ENCODE results near the gene SLC25A11. TPM values are rescaled to one million over a fixed set of nuclear protein-coding genes. Genes with fewer than 3 reads are reported as not detected.

The SLC25A11 gene
- total and polyA plus RNA-seq, 8 donors = 10.9 to 25.5 (median 21.4) TPM

DNA sequence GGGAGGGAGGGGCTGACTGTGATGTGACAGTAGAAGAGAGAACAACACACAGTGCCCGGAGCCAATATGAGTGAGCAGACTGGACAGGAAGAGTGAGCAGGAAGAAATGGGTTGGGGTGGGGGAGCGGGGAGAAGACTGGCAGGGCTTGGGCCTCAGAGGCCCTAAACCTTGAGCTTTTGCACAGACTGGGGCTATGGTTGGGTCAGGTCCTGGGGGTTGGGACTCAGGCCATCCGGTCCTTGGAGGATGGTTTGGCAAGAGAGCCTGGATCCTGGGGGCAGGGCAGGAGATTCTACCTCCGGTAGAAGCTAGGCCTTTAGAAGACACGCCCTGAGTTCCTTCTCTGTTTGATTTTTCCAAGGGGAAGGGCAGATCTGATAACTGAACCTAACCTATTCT lies 46.6 kb upstream of the SLC25A11 start:
- Histone ChIP-seq H3K9me3 (no peaks in the 10 kb centered on the region), H3K27ac (peak overlapping the region; percentile 82 to 96 (median 90)), H3K4me3 (peak overlapping the region; percentile 82 to 94 (median 84)), H3K27me3 (no peaks in the 10 kb centered on the region), H3K4me1 (peaks cover 0 to 16% (median 4%) of the 10 kb centered on the region in 3 donors), H3K36me3 (peaks cover 0 to 6% (median 0%) of the 10 kb centered on the region in 3 donors)
- intact Hi-C loops (cut with DNase I) = loop anchor here in 1 of 3 donors (10.0 kb wide), 1 partner anchor 52 kb away; the partner anchor contains the start of gene GP1BA
- WGBS, 2 donors = 26 to 35% methylated on average over 5 of the region's 5 CpGs
- ATAC-seq = peak in 2 of 4 donors; percentile 1 to 2
- TF ChIP-seq, protein P1, sequence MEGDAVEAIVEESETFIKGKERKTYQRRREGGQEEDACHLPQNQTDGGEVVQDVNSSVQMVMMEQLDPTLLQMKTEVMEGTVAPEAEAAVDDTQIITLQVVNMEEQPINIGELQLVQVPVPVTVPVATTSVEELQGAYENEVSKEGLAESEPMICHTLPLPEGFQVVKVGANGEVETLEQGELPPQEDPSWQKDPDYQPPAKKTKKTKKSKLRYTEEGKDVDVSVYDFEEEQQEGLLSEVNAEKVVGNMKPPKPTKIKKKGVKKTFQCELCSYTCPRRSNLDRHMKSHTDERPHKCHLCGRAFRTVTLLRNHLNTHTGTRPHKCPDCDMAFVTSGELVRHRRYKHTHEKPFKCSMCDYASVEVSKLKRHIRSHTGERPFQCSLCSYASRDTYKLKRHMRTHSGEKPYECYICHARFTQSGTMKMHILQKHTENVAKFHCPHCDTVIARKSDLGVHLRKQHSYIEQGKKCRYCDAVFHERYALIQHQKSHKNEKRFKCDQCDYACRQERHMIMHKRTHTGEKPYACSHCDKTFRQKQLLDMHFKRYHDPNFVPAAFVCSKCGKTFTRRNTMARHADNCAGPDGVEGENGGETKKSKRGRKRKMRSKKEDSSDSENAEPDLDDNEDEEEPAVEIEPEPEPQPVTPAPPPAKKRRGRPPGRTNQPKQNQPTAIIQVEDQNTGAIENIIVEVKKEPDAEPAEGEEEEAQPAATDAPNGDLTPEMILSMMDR (IDR thresholded peaks at IDR 0.05) = no peak
- no peak for FAIRE-seq
- DNase-seq = no peak

DNA sequence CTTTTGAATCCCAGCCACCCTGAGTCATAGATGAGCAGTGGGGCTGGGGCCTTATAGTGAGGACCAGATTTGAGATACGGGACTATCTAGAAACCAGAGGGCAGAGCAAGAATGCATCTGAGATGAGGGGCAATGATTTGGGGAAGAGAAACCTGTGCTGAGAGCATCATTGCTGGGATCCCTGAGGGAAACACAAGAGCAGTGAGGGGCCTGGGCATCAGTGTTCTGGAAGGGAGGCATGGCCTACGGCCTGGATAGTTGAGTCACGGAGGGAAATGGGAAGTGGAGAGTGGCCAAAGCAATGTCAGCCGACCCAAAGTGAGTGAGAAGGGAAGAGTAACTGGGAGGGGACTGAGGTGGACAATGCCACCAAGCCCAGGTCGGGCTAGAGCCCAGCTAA lies 42.5 kb upstream of the SLC25A11 start:
- ATAC-seq (no peak), FAIRE-seq (no peak), DNase-seq (no peak)
- Histone ChIP-seq H3K36me3 (peaks cover 0 to 9% (median 6%) of the 10 kb centered on the region in 3 donors), H3K9me3 (no peaks in the 10 kb centered on the region), H3K4me3 (no peak overlapping the region), H3K27ac (no peak overlapping the region), H3K27me3 (no peaks in the 10 kb centered on the region), H3K4me1 (peaks cover 0 to 8% (median 4%) of the 10 kb centered on the region in 3 donors)
- WGBS, 2 donors = 76 to 78% methylated on average over 5 of the region's 5 CpGs
- TF ChIP-seq, protein P1 (IDR thresholded peaks at IDR 0.05) = no peak
- intact Hi-C loops (cut with DNase I) = loop anchor here in 1 of 3 donors (10.0 kb wide), 1 partner anchor 48 kb away; the partner anchor contains the start of gene GP1BA

DNA sequence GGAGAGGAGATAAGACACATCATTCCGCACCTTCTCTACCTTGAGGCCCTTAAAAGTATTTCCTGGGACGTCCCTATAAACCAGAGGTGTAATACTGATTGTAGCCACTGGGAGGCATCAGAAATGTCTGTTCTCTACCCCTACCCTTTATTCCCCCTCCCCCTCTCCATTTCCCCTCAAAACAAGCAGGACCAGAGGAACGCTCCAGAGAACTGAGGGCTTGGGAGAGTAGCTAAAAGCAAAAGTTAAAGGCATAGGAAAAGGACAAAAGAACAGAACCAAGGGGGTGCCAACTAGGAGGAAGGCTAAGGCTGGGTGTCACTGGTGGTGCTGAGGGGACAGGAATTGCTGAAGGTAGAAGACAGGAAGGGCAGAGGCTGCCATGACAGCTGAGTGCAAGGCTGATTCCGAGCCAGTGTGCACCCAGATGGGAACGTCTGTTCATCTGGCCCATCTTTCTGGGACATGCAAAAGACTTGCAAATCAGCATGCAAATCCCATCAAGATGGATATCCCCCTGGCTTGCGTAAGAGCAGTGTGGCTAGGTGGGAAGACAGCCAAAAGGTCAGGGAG lies 40.9 kb upstream of the SLC25A11 start:
- H3K36me3 ChIP-seq = peaks cover 0 to 15% (median 6%) of the 10 kb centered on the region in 3 donors
- 31 to 36% methylated on average over 6 of the region's 6 CpGs for WGBS, 2 donors
- TF ChIP-seq, protein P1 (IDR thresholded peaks at IDR 0.05) = peak; percentile 37 to 83 (median 67)
- no peak overlapping the region for H3K4me3 ChIP-seq
- H3K9me3 ChIP-seq = no peaks in the 10 kb centered on the region
- peak; percentile 66 to 80 (median 76) for ATAC-seq
- intact Hi-C loops (cut with DNase I) = loop anchor here in 2 of 3 donors (2.0 to 10.0 kb wide), 2 partner anchors 46 to 82 kb away; partner anchors contain the start of gene GP1BA (in 1 of the 2)
- FAIRE-seq = no peak
- H3K27me3 ChIP-seq = no peaks in the 10 kb centered on the region
- no peak overlapping the region for H3K27ac ChIP-seq
- H3K4me1 ChIP-seq = peaks cover 0 to 2% (median 1%) of the 10 kb centered on the region in 3 donors
- DNase-seq = no peak

DNA sequence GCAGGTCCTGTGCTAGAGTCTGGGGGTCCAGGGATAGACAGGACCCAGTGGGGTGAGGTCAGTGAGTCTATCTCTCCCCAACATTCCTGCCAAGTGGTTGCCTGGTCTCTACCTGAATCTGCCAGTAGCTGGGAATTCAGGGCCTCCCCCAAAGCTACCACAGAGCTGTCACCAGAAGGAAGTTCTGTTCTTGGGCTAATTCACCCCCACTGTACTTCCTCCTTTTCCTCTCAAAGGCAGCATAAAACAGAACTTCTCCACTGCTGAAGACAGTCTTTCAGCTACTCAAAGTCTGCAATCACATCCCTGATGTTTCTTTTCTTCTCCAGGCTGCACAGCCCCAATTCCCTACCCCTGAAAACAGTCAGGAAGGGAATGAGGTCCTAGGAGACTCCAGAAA lies 38.9 kb upstream of the SLC25A11 start:
- H3K36me3 ChIP-seq = peaks cover 0 to 15% (median 6%) of the 10 kb centered on the region in 3 donors
- intact Hi-C loops (cut with DNase I) = no loop called here
- DNase-seq (no peak), ATAC-seq (peak in 1 of 4 donors; percentile 28), FAIRE-seq (no peak)
- H3K9me3 ChIP-seq = no peaks in the 10 kb centered on the region
- no peak overlapping the region for H3K4me3 ChIP-seq
- no peaks in the 10 kb centered on the region for H3K27me3 ChIP-seq
- TF ChIP-seq, protein P1 (IDR thresholded peaks at IDR 0.05) = no peak
- no peak overlapping the region for H3K27ac ChIP-seq
- H3K4me1 ChIP-seq = peaks cover 0 to 4% (median 3%) of the 10 kb centered on the region in 3 donors

DNA sequence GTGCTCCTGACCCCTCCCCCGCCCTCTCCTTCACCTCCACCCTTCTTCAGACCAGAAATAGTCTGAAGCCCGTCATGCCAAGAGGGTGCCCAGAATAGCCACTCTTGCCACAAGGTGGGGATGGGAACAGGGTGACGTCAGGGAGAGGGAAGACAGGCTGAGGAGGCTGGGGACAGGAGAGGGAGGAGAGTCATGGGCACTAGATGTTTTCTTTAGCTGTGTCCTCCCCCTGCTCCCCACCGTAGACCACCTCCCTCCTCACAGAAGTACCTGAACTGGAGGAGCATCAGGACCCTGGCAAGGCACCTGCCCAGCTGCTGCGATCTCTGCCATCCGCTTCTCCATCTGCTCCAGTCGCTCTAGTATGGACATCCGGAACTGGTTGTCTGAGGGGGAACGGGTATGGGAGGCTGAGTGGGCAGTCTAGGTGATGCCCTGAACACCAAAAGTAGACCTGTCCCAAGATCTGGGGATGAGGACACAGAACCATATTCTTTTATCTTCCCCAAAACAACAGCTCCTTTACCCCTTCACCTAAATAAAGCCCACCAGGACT lies 34.3 kb upstream of the SLC25A11 start:
- 85 to 90% methylated on average over 9 of the region's 9 CpGs for WGBS, 2 donors
- no peaks in the 10 kb centered on the region for H3K27me3 ChIP-seq
- no peak overlapping the region for H3K4me3 ChIP-seq
- no peaks in the 10 kb centered on the region for H3K9me3 ChIP-seq
- DNase-seq = no peak
- FAIRE-seq = no peak
- H3K4me1 ChIP-seq = peaks cover 0 to 4% (median 3%) of the 10 kb centered on the region in 3 donors
- intact Hi-C loops (cut with DNase I) = no loop called here
- H3K27ac ChIP-seq = no peak overlapping the region
- peaks cover 0 to 24% (median 0%) of the 10 kb centered on the region in 3 donors for H3K36me3 ChIP-seq
- TF ChIP-seq, protein P1 (IDR thresholded peaks at IDR 0.05) = no peak
- ATAC-seq = no peak

Measured in pancreas (tissue), 10 donors.